Testis (tissue), 3 donors: ENCODE results near the gene DTX3. TPM values are rescaled to one million over a fixed set of nuclear protein-coding genes. Genes with fewer than 3 reads are reported as not detected.

Source experiments
- DNase-seq: peaks from one replicate; pipeline ENCODE4 v3.0.0-alpha.2; 2019
- H3K27ac ChIP-seq, 2 donors: fragments of 200-600 bp; sonication (generic); one replicate each; pipeline ENCODE4 v1.5.1; 2019
- H3K27me3 ChIP-seq: fragments of 200-600 bp; sonication (generic); one replicate; pipeline ENCODE4 v1.5.1; 2019
- H3K36me3 ChIP-seq: fragments of 200-600 bp; sonication (generic); one replicate; pipeline ENCODE4 v1.5.1; 2017; ENCODE audit warnings: low read depth; ENCODE audit errors: missing control alignments
- H3K4me1 ChIP-seq: fragments of 200-600 bp; sonication (generic); one replicate; pipeline ENCODE4 v1.5.1; 2019
- H3K4me3 ChIP-seq, 2 donors: fragments of 200-600 bp; sonication (generic); one replicate each; pipeline ENCODE4 v1.5.1; 2017 to 2019
- H3K9me3 ChIP-seq: fragments of 200-600 bp; sonication (generic); one replicate; pipeline ENCODE4 v1.5.1; 2017
- CTCF ChIP-seq, 3 experiments: fragments of 450-650 bp in 2 of 3; fragments of 200-600 bp in 1 of 3; sonication (generic) in 1 of 3; IDR thresholded peaks; one replicate each; pipeline ENCODE4 v1.5.1; 2016 to 2019; ENCODE audit warnings: antibody characterized with exemption in 3 of 3, mild to moderate bottlenecking in 2 of 3, moderate library complexity in 1 of 3
- POLR2A ChIP-seq: fragments of 450-650 bp; IDR thresholded peaks from one replicate; pipeline ENCODE4 v1.6.1; 2017; ENCODE audit warnings: antibody characterized with exemption, mild to moderate bottlenecking, moderate library complexity
- WGBS, 2 donors: methylation state at CpG; one replicate each; pipeline ENCODE4 v1.1.5; 2018; 5-methylcytosine and 5-hydroxymethylcytosine counted together
- intact Hi-C: fragments of 100-400 bp; cut with DNase I; formaldehyde crosslinking; loops from one replicate; pipeline ENCODE4 v1.15.1; 2023; ENCODE audit warnings: low total_unique reads
- polyA plus RNA-seq: library from polyadenylated mRNA; stranded (reverse); fragments of 350-450 nt; fragmentation: Illumina TruSeq; extraction: RNeasy Lipid Tissue Mini Kit (QIAGEN cat#74804); gene quantifications from one replicate; pipeline ENCODE4 v1.2.3, GENCODE V29; 2014; ENCODE audit warnings: low read depth, low replicate concordance; ENCODE audit not compliant: insufficient read depth
- total RNA-seq, 2 donors: library from RNA; depleted of rRNA; stranded (reverse); fragments of >200 nt; gene quantifications; one replicate each; pipeline ENCODE4 v1.2.3, GENCODE V29; 2016

The DTX3 gene
- total and polyA plus RNA-seq, 3 donors from 2014 or later: 37.9 to 60.4 (median 45.0) TPM

- no peaks in the 10 kb centered on the region for H3K9me3 ChIP-seq
- H3K36me3 ChIP-seq: no peaks in the 10 kb centered on the region
- WGBS, 2 donors: 61 to 67% methylated on average over 23 to 29 of the region's 29 CpGs
- TF ChIP-seq CTCF (IDR thresholded peaks at IDR 0.05) (no peak), POLR2A (no peak)
- H3K27ac ChIP-seq: no peak overlapping the region
- DNase-seq: peak; percentile 10
- peaks cover 16% of the 10 kb centered on the region for H3K4me1 ChIP-seq
- intact Hi-C loops: no loop called here
- no peak overlapping the region for H3K4me3 ChIP-seq
- no peaks in the 10 kb centered on the region for H3K27me3 ChIP-seq
Measured at GRCh38 chr12:57628280-57629191, 23.9 kb downstream of the DTX3 start.

- TF ChIP-seq POLR2A (no peak), CTCF (IDR thresholded peaks at IDR 0.05) (no peak)
- Histone ChIP-seq H3K27ac (no peak overlapping the region), H3K9me3 (no peaks in the 10 kb centered on the region), H3K27me3 (no peaks in the 10 kb centered on the region), H3K36me3 (no peaks in the 10 kb centered on the region), H3K4me1 (peaks cover 16% of the 10 kb centered on the region), H3K4me3 (no peak overlapping the region)
- intact Hi-C loops: no loop called here
- WGBS, 2 donors: 89 to 90% methylated on average over 5 of the region's 5 CpGs
- peak; percentile 10 for DNase-seq
Measured at GRCh38 chr12:57629897-57630471, 25.4 kb downstream of the DTX3 start.

- no peak overlapping the region for H3K27ac ChIP-seq
- H3K9me3 ChIP-seq: no peaks in the 10 kb centered on the region
- 56 to 60% methylated on average over 6 of the region's 6 CpGs for WGBS, 2 donors
- H3K4me1 ChIP-seq: peaks cover 16% of the 10 kb centered on the region
- TF ChIP-seq CTCF (IDR thresholded peaks at IDR 0.05) (no peak), POLR2A (no peak)
- intact Hi-C loops: no loop called here
- no peaks in the 10 kb centered on the region for H3K36me3 ChIP-seq
- peak; percentile 1 for DNase-seq
- no peak overlapping the region for H3K4me3 ChIP-seq
- H3K27me3 ChIP-seq: no peaks in the 10 kb centered on the region
Measured at GRCh38 chr12:57630891-57631433, 26.3 kb downstream of the DTX3 start.

GRCh38 chr12:57631566-57632072 is 27.0 kb downstream of the DTX3 start:
- DNase-seq: peak; percentile 9
- H3K4me1 ChIP-seq: peaks cover 16% of the 10 kb centered on the region
- intact Hi-C loops: no loop called here
- H3K27me3 ChIP-seq: no peaks in the 10 kb centered on the region
- no peaks in the 10 kb centered on the region for H3K36me3 ChIP-seq
- no peaks in the 10 kb centered on the region for H3K9me3 ChIP-seq
- no peak overlapping the region for H3K27ac ChIP-seq
- TF ChIP-seq POLR2A: no peak
- no peak for TF ChIP-seq CTCF (IDR thresholded peaks at IDR 0.05)
- peak overlapping the region in 1 of 2 donors; percentile 68 for H3K4me3 ChIP-seq
- WGBS, 2 donors: 23 to 28% methylated on average over 2 to 26 of the region's 26 CpGs
